ENCODE measurements around the gene LIMA1.

Gene LIMA1

DNA sequence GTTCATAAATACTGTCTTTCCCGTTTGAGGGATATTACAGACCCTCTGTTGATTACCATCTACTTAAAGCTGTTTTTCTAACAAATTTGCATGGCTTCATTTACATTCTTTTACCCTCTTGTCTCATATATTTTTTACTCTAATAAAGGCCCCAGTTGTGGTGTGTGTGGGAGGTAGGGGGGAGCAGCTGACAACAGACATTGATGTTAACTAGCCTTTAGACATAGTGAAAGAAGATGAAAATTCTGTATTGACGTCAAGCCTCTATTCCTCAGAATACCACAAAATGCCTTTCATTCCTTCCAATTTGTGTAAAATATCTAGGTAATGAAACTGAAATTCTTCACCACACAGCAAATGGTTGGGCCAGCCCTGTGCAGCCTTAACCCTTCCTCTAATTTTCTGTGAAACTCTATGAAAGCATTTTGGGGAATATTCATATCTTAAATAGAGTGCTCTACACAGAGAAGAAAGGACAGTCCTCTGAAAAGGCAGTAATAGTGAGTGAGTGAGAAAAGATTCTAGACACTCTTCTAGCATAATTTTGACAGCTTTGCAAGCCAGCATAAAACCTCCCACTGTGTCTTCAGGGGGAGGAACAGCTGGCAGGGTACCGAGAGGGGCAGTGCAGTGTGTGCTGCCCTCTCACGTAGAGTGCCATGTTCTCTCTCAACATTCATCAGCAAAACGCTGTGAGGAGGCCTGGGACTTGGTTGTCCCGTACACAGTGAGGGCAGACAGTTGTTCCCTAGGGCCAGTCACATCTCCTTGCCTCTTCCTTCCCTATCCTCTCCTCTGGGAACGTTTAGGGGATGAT is 96.0 kb downstream of the LIMA1 start:
- DNase-seq, result no peak
- Mint-ChIP-seq H3K27me3 (ENCODE audit: low read depth, poor library complexity) (peaks cover 5% of the 10 kb centered on the region), H3K9me3 (no peaks in the 10 kb centered on the region), H3K4me1 (peaks cover 14% of the 10 kb centered on the region), H3K27ac (no peak overlapping the region), H3K36me3 (ENCODE audit: low read depth) (peaks cover 9% of the 10 kb centered on the region), H3K4me3 (no peak overlapping the region)
- TF ChIP-seq, protein P1, sequence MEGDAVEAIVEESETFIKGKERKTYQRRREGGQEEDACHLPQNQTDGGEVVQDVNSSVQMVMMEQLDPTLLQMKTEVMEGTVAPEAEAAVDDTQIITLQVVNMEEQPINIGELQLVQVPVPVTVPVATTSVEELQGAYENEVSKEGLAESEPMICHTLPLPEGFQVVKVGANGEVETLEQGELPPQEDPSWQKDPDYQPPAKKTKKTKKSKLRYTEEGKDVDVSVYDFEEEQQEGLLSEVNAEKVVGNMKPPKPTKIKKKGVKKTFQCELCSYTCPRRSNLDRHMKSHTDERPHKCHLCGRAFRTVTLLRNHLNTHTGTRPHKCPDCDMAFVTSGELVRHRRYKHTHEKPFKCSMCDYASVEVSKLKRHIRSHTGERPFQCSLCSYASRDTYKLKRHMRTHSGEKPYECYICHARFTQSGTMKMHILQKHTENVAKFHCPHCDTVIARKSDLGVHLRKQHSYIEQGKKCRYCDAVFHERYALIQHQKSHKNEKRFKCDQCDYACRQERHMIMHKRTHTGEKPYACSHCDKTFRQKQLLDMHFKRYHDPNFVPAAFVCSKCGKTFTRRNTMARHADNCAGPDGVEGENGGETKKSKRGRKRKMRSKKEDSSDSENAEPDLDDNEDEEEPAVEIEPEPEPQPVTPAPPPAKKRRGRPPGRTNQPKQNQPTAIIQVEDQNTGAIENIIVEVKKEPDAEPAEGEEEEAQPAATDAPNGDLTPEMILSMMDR (IDR thresholded peaks at IDR 0.05), result no peak

DNA sequence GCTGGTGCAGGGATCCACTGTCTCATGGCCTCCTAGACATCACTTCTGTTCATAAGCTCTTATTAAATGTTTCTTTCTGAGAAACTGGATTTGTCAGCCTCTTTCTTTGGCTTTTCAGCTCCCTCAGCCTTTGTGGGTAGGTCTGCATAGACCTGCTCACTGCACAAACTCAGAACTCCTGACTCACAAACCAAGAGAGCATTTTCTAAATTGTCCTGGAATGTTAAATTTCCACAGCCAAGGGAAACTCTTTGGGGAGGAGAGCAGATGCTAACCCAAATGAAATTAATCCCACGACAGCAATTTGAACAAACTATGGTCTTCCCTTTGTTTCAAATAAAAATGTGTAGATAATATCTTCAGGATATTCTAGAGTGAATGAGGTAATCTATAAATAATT is 96.6 kb downstream of the LIMA1 start:
- H3K4me1 Mint-ChIP-seq, result peaks cover 14% of the 10 kb centered on the region
- TF ChIP-seq, protein P1 (IDR thresholded peaks at IDR 0.05), result no peak
- peaks cover 5% of the 10 kb centered on the region for H3K27me3 Mint-ChIP-seq (ENCODE audit: low read depth, poor library complexity)
- no peaks in the 10 kb centered on the region for H3K9me3 Mint-ChIP-seq
- no peak overlapping the region for H3K4me3 Mint-ChIP-seq
- peaks cover 7% of the 10 kb centered on the region for H3K36me3 Mint-ChIP-seq (ENCODE audit: low read depth)
- no peak overlapping the region for H3K27ac Mint-ChIP-seq
- DNase-seq, result no peak

DNA sequence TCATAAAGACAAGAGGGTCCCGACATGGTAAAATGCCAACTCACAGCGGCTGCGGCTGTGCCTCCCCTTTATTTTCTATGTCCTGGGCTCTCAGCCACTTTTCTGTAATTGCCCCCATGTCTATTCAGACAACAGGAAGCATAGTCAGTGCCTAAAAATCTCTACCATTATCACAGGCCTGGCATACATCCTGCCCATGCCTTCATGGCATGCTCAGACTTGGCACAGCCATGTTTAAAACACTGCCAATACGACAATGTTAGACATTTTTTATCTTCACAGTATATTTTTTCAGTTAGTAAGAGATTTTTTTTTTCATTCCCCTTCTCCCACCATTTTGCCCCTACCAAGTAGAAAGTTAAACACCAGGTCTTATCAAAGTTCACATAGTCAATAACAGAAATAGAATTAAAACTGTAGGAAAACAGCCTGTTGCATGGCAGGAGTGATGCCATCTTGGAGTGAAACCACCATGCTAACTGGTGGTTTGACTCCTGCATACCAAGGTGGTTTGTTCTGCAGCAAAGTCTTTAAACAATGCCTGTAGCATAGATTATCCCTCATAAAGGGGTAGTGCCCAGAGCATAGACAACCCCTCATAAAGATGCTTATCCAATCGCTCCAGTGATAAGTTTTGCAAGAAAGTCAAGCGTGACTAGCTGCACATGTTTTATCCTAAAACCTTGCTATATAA is 97.2 kb downstream of the LIMA1 start:
- no peak overlapping the region for H3K4me3 Mint-ChIP-seq
- peaks cover 11% of the 10 kb centered on the region for H3K36me3 Mint-ChIP-seq (ENCODE audit: low read depth)
- TF ChIP-seq, protein P1 (IDR thresholded peaks at IDR 0.05), result no peak
- H3K27me3 Mint-ChIP-seq (ENCODE audit: low read depth, poor library complexity), result peaks cover 5% of the 10 kb centered on the region
- DNase-seq, result no peak
- peaks cover 14% of the 10 kb centered on the region for H3K4me1 Mint-ChIP-seq
- no peak overlapping the region for H3K27ac Mint-ChIP-seq
- no peaks in the 10 kb centered on the region for H3K9me3 Mint-ChIP-seq

DNA sequence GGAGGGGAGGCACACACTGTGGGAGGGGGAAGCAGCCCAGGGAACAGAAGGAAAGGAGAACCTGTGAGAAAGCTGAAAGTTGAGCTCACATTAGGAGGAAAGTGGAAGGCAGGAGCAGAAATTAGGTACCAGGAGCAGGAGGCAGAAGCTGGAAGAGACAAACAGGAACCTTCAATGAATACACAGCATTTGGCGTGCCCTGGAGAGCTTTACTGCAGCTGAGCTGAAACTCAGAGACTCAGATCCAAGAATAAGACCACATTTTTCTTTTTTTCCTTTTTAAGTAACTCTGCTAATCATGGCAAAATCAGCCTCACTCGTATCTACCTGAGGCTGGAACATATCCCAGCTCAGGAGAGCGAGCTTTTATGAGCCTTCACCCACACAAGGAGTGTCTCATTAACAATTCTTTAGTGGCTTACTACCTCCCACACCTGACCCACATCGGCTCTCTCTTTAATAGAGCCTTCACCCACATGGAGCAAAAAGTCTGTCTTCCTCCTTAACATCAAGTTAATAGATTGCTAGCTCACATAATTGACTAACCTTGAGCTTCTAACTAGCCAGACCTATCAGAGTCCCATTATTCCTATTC is 97.9 kb downstream of the LIMA1 start:
- no peak for DNase-seq
- TF ChIP-seq, protein P1 (IDR thresholded peaks at IDR 0.05), result no peak
- no peaks in the 10 kb centered on the region for H3K9me3 Mint-ChIP-seq
- peaks cover 5% of the 10 kb centered on the region for H3K27me3 Mint-ChIP-seq (ENCODE audit: low read depth, poor library complexity)
- no peak overlapping the region for H3K4me3 Mint-ChIP-seq
- H3K27ac Mint-ChIP-seq, result peak overlapping the region; percentile 81
- H3K4me1 Mint-ChIP-seq, result peaks cover 14% of the 10 kb centered on the region
- H3K36me3 Mint-ChIP-seq (ENCODE audit: low read depth), result peaks cover 9% of the 10 kb centered on the region

DNA sequence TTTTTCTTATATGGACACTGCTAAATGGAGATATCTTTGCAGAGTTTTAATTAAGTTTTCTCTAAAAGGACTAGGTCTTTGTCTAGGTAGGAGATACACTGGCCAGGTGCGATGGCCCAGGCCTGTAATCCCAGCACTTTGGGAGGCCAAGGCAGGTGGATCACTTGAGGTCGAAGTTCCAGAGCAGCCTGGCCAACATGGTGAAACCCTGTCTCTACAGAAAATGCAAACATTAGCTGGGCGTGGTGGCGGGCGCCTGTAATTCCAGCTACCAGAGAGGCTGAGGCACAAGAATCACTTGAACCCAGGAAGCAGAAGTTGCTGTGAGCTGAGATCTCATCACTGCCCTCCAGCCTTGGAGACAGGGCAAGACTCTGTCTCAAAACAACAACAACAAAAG is 99.1 kb downstream of the LIMA1 start:
- Mint-ChIP-seq H3K36me3 (ENCODE audit: low read depth) (peaks cover 9% of the 10 kb centered on the region), H3K4me1 (peaks cover 14% of the 10 kb centered on the region), H3K27me3 (ENCODE audit: low read depth, poor library complexity) (peaks cover 5% of the 10 kb centered on the region), H3K9me3 (no peaks in the 10 kb centered on the region), H3K27ac (no peak overlapping the region), H3K4me3 (no peak overlapping the region)
- no peak for DNase-seq
- TF ChIP-seq, protein P1 (IDR thresholded peaks at IDR 0.05), result no peak
